GM19193 (cell line): ENCODE measurements around the gene C1orf35.

ENCODE experiments used
- POLR2A ChIP-seq: IDR thresholded peaks from 4 replicates; pipeline ENCODE4 v1.6.1; 2011; ENCODE audit not compliant: insufficient read depth, insufficient read length; ENCODE audit errors: extremely low read depth

Gene C1orf35

GRCh38 chr1:228105270-228105995 is 2.3 kb upstream of the C1orf35 start:
- no peak for TF ChIP-seq POLR2A

GRCh38 chr1:228104526-228105269 is 1.6 kb upstream of the C1orf35 start:
- no peak for TF ChIP-seq POLR2A

- TF ChIP-seq POLR2A, result no peak
Observed at GRCh38 chr1:228101994-228102790, 933 bp downstream of the C1orf35 start.

- TF ChIP-seq POLR2A, result no peak
Observed at GRCh38 chr1:228101614-228101993, 1.5 kb downstream of the C1orf35 start.

- no peak for TF ChIP-seq POLR2A
Observed at GRCh38 chr1:228100822-228101613, 2.1 kb downstream of the C1orf35 start.

GRCh38 chr1:228099331-228099732 is 3.8 kb downstream of the C1orf35 start:
- no peak for TF ChIP-seq POLR2A

- TF ChIP-seq POLR2A, result peak; percentile 19
Observed at GRCh38 chr1:228098323-228098931, 4.7 kb downstream of the C1orf35 start.

GRCh38 chr1:228097333-228098081 is 5.6 kb downstream of the C1orf35 start:
- no peak for TF ChIP-seq POLR2A

GRCh38 chr1:228096416-228097332 is 6.5 kb downstream of the C1orf35 start:
- no peak for TF ChIP-seq POLR2A

- TF ChIP-seq POLR2A, result no peak
Observed at GRCh38 chr1:228095938-228096337, 7.2 kb downstream of the C1orf35 start.

GRCh38 chr1:228095161-228095560 is 8.0 kb downstream of the C1orf35 start:
- TF ChIP-seq POLR2A, result no peak

GRCh38 chr1:228094432-228095016 is 8.6 kb downstream of the C1orf35 start:
- no peak for TF ChIP-seq POLR2A
